OCI-LY7 (cell line): ENCODE data around the gene SFT2D3. TPM values are rescaled to one million over a fixed set of nuclear protein-coding genes. Genes with fewer than 3 reads are reported as not detected.

Experiments
- BruUV-seq: library from RNA; stranded (reverse); fragments of 400-500 nt; replicated peaks from 2 replicates; lab custom pipeline; 2021; lab: Mats Ljungman, UMichigan
- CTCF ChIA-PET: fragments of 300-600 bp; sonication (Branson Sonifier 250); formaldehyde crosslinking; loops from one replicate; lab custom pipeline; 2022; ENCODE audit warnings: antibody characterized with exemption; ENCODE audit not compliant: unreplicated experiment; lab: Charles Lee
- POLR2A ChIA-PET: fragments of 300-600 bp; sonication (Branson Sonifier 250); formaldehyde crosslinking; loops from one replicate; lab custom pipeline; 2022; ENCODE audit warnings: antibody characterized with exemption; lab: Charles Lee
- DNase-seq: peaks from one replicate; pipeline ENCODE4 v3.0.0-alpha.2; 2015; ENCODE audit warnings: low spot score
- H2AFZ ChIP-seq: fragments of 200-600 bp; sonication (generic), shearing (Covaris generic); 2 replicates; pipeline ENCODE4 v1.6.1; 2014; ENCODE audit warnings: mild to moderate bottlenecking, antibody characterized with exemption, low read length, moderate library complexity
- H3K27ac ChIP-seq: fragments of 200-600 bp; sonication (generic); 2 replicates; pipeline ENCODE4 v1.5.1; 2014; ENCODE audit warnings: mixed run types, low read depth, mild to moderate bottlenecking, moderate library complexity, low read length, inconsistent platforms; ENCODE audit not compliant: poor library complexity, severe bottlenecking
- H3K36me3 ChIP-seq: fragments of 200-600 bp; sonication (generic); 2 replicates; pipeline ENCODE4 v1.6.1; 2014; ENCODE audit warnings: mild to moderate bottlenecking, antibody characterized with exemption, low read length, moderate library complexity, mixed read lengths; ENCODE audit not compliant: insufficient read depth
- H3K4me1 ChIP-seq: fragments of 200-600 bp; sonication (generic); 2 replicates; pipeline ENCODE4 v1.5.1; 2014; ENCODE audit warnings: mild to moderate bottlenecking, low read length; ENCODE audit not compliant: insufficient read depth, poor library complexity, severe bottlenecking
- H3K4me2 ChIP-seq: fragments of 200-600 bp; sonication (generic); 2 replicates; pipeline ENCODE4 v1.6.1; 2014; ENCODE audit warnings: mild to moderate bottlenecking, low read length
- H3K4me3 ChIP-seq: fragments of 200-600 bp; sonication (generic); 2 replicates; pipeline ENCODE4 v1.5.1; 2014; ENCODE audit warnings: mild to moderate bottlenecking, low read depth, low read length; ENCODE audit not compliant: poor library complexity, severe bottlenecking
- H3K79me2 ChIP-seq: fragments of 200-600 bp; sonication (generic); 2 replicates; pipeline ENCODE4 v1.6.1; 2016; ENCODE audit warnings: low read depth, mild to moderate bottlenecking, low read length, moderate library complexity, mixed read lengths; ENCODE audit not compliant: insufficient read depth
- H3K9me2 ChIP-seq: fragments of 200-600 bp; sonication (generic); 2 replicates; pipeline ENCODE4 v1.6.1; 2016; ENCODE audit warnings: mild to moderate bottlenecking, low read length, mixed read lengths; ENCODE audit not compliant: insufficient read depth
- H3K9me3 ChIP-seq: fragments of 200-600 bp; sonication (generic); 2 replicates; pipeline ENCODE4 v1.6.1; 2014; ENCODE audit warnings: mild to moderate bottlenecking, mixed run types, low read length, mixed read lengths
- H4K20me1 ChIP-seq: fragments of 200-600 bp; sonication (generic); 2 replicates; pipeline ENCODE4 v1.6.1; 2014; ENCODE audit warnings: mild to moderate bottlenecking, antibody characterized with exemption, low read length, moderate library complexity, mixed read lengths; ENCODE audit not compliant: insufficient read depth
- CTCF ChIP-seq: fragments of 200-600 bp; sonication (generic); conservative IDR thresholded peaks from 2 replicates; pipeline ENCODE4 v1.5.1; 2014; ENCODE audit warnings: mild to moderate bottlenecking, antibody characterized with exemption, low read length, moderate library complexity, mixed read lengths
- EZH2phosphoT487 ChIP-seq: fragments of 200-600 bp; sonication (generic); IDR thresholded peaks from 2 replicates; pipeline ENCODE4 v1.6.1; 2018; ENCODE audit warnings: low read depth, borderline replicate concordance, mild to moderate bottlenecking, mixed run types, antibody characterized with exemption, low read length, moderate library complexity, mixed read lengths
- intact Hi-C: fragments of 100-400 bp; cut with micrococcal nuclease; formaldehyde crosslinking; loops from one replicate; pipeline ENCODE4 v1.10.0; 2022; ENCODE audit not compliant: unreplicated experiment
- total RNA-seq, 2 experiments: library from RNA; depleted of rRNA in 1 of 2; stranded (reverse); fragments of >200 nt in 1 of 2; shearing (Covaris generic) in 1 of 2; gene quantifications; 2 replicates each; pipeline ENCODE4 v1.2.3, GENCODE V29; 2014 to 2022

The SFT2D3 gene
- total RNA-seq, 2 experiments from 2014 or later, result 7.6 to 14.3 TPM

- TF ChIP-seq EZH2phosphoT487 (no peak), CTCF (no peak)
- H3K4me1 ChIP-seq, result no peaks in the 10 kb centered on the region
- intact Hi-C loops, result no loop called here
- no peak for DNase-seq
- H3K4me2 ChIP-seq, result no peak overlapping the region
- H3K9me3 ChIP-seq, result no peaks in the 10 kb centered on the region; the same call in 1 of the 2 replicates
- no peaks in the 10 kb centered on the region for H4K20me1 ChIP-seq
- ChIA-PET POLR2A (interaction anchor here (0.5 kb wide), 1 partner anchor 16 kb away, joined by 3 read pairs; no protein-coding TSS in a partner anchor), CTCF (no interaction called here)
- H3K79me2 ChIP-seq, result no peaks in the 10 kb centered on the region
- H3K27ac ChIP-seq, result no peak overlapping the region
- no peak overlapping the region for H2AFZ ChIP-seq
- no peak overlapping the region for H3K4me3 ChIP-seq
- H3K36me3 ChIP-seq, result no peaks in the 10 kb centered on the region
- no peaks in the 10 kb centered on the region for H3K9me2 ChIP-seq
- no TSS peak for BruUV-seq
These were observed 37.0 kb upstream of the SFT2D3 start for GRCh38 chr2:127664065-127664894.

- intact Hi-C loops, result no loop called here
- Histone ChIP-seq H3K9me3 (no peaks in the 10 kb centered on the region; the same call in 1 of the 2 replicates), H2AFZ (no peak overlapping the region), H3K36me3 (no peaks in the 10 kb centered on the region), H3K9me2 (no peaks in the 10 kb centered on the region), H4K20me1 (no peaks in the 10 kb centered on the region), H3K4me2 (no peak overlapping the region), H3K27ac (no peak overlapping the region), H3K4me3 (no peak overlapping the region), H3K79me2 (no peaks in the 10 kb centered on the region), H3K4me1 (no peaks in the 10 kb centered on the region)
- TF ChIP-seq EZH2phosphoT487, result no peak
- TF ChIP-seq CTCF, result no peak
- DNase-seq, result no peak
- ChIA-PET POLR2A (no interaction called here), CTCF (no interaction called here)
- no TSS peak for BruUV-seq
These were observed 36.4 kb upstream of the SFT2D3 start for GRCh38 chr2:127664895-127665225.

GRCh38 chr2:127665267-127665893 is 35.9 kb upstream of the SFT2D3 start:
- Histone ChIP-seq H3K4me1 (no peaks in the 10 kb centered on the region), H3K9me2 (no peaks in the 10 kb centered on the region), H3K9me3 (no peaks in the 10 kb centered on the region), H3K79me2 (no peaks in the 10 kb centered on the region), H4K20me1 (no peaks in the 10 kb centered on the region), H3K36me3 (no peaks in the 10 kb centered on the region), H3K4me3 (no peak overlapping the region), H2AFZ (no peak overlapping the region), H3K4me2 (no peak overlapping the region), H3K27ac (no peak overlapping the region)
- DNase-seq, result no peak
- POLR2A ChIA-PET, result no interaction called here
- TF ChIP-seq EZH2phosphoT487 (no peak), CTCF (no peak)
- no TSS peak for BruUV-seq
- CTCF ChIA-PET, result no interaction called here
- intact Hi-C loops, result no loop called here
